HL-60 (cell line): ENCODE measurements around the gene FSTL5.

Source experiments
- DNase-seq, 2 experiments: peaks; one replicate each; pipeline ENCODE4 v3.0.0-alpha.2; 2010 to 2020; ENCODE audit warnings: low read depth in 1 of 2, low spot score in 1 of 2
- H3K27ac ChIP-seq: fragments of 250-450 bp; sonication (Bioruptor Pico); replicated peaks from 2 replicates; pipeline ENCODE4 v1.5.1; 2020; ENCODE audit warnings: mild to moderate bottlenecking, moderate library complexity
- H3K27me3 ChIP-seq: fragments of 250-450 bp; sonication (Bioruptor Pico); 2 replicates; pipeline ENCODE4 v1.5.1; 2021; ENCODE audit warnings: mild to moderate bottlenecking, moderate library complexity; ENCODE audit not compliant: insufficient read depth, poor library complexity, severe bottlenecking
- H3K4me3 ChIP-seq: replicated peaks from 2 replicates; pipeline ENCODE4 v1.5.1; 2011; ENCODE audit warnings: mild to moderate bottlenecking, control low read depth, low read length; ENCODE audit not compliant: insufficient read depth
- GABPA ChIP-seq: IDR thresholded peaks from 2 replicates; pipeline ENCODE4 v1.6.1; 2012; ENCODE audit warnings: low read depth
- POLR2AphosphoS5 ChIP-seq: IDR thresholded peaks from 2 replicates; pipeline ENCODE4 v1.6.1; 2012; ENCODE audit warnings: low read depth
- SPI1 ChIP-seq: IDR thresholded peaks from 2 replicates; pipeline ENCODE4 v1.6.1; 2012; ENCODE audit warnings: low read depth, mild to moderate bottlenecking, borderline replicate concordance
- TF ChIP-seq, protein P1 (sequence below): IDR thresholded peaks from one replicate; pipeline ENCODE4 v1.5.1; 2011; ENCODE audit warnings: low read length, control low read depth, inconsistent platforms; ENCODE audit not compliant: insufficient read depth
- TF ChIP-seq, protein P2 (sequence below): IDR thresholded peaks from 2 replicates; pipeline ENCODE4 v1.6.1; 2012; ENCODE audit warnings: low read depth; ENCODE audit not compliant: insufficient replicate concordance

FSTL5 gene

DNA sequence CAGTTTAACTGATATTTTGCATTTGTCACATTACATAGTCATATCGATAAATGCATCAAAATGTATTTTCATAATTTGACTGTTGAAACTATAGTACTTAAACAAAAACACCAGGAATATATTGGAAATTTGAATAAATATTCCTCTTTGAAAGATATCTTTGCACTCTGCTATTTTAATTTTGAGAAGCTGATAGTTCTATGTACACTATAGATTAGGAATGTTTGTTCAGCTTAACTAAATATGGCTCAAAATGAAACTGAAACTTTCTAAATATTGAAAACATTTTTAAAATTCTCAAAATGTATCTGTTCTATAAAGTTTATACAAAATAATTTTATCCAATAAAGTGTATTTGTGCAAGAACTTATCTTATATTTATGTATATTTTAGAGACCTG, 510.1 kb downstream of the FSTL5 start:
- no peaks in the 10 kb centered on the region for H3K27me3 ChIP-seq
- TF ChIP-seq GABPA, result no peak
- TF ChIP-seq POLR2AphosphoS5, result no peak
- TF ChIP-seq SPI1, result no peak
- TF ChIP-seq, protein P1, sequence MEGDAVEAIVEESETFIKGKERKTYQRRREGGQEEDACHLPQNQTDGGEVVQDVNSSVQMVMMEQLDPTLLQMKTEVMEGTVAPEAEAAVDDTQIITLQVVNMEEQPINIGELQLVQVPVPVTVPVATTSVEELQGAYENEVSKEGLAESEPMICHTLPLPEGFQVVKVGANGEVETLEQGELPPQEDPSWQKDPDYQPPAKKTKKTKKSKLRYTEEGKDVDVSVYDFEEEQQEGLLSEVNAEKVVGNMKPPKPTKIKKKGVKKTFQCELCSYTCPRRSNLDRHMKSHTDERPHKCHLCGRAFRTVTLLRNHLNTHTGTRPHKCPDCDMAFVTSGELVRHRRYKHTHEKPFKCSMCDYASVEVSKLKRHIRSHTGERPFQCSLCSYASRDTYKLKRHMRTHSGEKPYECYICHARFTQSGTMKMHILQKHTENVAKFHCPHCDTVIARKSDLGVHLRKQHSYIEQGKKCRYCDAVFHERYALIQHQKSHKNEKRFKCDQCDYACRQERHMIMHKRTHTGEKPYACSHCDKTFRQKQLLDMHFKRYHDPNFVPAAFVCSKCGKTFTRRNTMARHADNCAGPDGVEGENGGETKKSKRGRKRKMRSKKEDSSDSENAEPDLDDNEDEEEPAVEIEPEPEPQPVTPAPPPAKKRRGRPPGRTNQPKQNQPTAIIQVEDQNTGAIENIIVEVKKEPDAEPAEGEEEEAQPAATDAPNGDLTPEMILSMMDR, result no peak
- TF ChIP-seq, protein P2, sequence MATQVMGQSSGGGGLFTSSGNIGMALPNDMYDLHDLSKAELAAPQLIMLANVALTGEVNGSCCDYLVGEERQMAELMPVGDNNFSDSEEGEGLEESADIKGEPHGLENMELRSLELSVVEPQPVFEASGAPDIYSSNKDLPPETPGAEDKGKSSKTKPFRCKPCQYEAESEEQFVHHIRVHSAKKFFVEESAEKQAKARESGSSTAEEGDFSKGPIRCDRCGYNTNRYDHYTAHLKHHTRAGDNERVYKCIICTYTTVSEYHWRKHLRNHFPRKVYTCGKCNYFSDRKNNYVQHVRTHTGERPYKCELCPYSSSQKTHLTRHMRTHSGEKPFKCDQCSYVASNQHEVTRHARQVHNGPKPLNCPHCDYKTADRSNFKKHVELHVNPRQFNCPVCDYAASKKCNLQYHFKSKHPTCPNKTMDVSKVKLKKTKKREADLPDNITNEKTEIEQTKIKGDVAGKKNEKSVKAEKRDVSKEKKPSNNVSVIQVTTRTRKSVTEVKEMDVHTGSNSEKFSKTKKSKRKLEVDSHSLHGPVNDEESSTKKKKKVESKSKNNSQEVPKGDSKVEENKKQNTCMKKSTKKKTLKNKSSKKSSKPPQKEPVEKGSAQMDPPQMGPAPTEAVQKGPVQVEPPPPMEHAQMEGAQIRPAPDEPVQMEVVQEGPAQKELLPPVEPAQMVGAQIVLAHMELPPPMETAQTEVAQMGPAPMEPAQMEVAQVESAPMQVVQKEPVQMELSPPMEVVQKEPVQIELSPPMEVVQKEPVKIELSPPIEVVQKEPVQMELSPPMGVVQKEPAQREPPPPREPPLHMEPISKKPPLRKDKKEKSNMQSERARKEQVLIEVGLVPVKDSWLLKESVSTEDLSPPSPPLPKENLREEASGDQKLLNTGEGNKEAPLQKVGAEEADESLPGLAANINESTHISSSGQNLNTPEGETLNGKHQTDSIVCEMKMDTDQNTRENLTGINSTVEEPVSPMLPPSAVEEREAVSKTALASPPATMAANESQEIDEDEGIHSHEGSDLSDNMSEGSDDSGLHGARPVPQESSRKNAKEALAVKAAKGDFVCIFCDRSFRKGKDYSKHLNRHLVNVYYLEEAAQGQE, result no peak
- no peak overlapping the region for H3K27ac ChIP-seq
- DNase-seq, result no peak
- no peak overlapping the region for H3K4me3 ChIP-seq

DNA sequence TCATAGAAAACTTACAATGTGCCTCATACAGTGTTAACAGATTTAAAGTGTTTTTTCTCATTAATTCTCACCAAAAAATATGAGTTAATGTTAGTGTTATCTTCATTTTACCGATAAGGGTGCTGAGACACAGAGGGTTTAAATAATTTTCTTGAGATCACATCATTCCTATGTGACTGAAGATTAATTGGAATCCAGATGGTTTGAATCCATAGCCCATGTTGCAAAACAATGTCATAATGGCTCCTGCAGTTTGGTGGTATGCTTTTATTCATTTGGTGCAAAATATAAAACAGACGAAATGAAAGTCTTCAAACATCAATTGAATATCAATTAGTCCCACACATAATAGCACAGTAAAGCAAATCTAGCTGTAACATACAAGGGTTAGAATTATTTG, 512.2 kb downstream of the FSTL5 start:
- Histone ChIP-seq H3K27me3 (no peaks in the 10 kb centered on the region), H3K4me3 (no peak overlapping the region), H3K27ac (peak overlapping the region; percentile 81)
- no peak for DNase-seq
- TF ChIP-seq POLR2AphosphoS5 (no peak), SPI1 (no peak), GABPA (no peak)
- TF ChIP-seq, protein P1, result no peak
- TF ChIP-seq, protein P2, result no peak

DNA sequence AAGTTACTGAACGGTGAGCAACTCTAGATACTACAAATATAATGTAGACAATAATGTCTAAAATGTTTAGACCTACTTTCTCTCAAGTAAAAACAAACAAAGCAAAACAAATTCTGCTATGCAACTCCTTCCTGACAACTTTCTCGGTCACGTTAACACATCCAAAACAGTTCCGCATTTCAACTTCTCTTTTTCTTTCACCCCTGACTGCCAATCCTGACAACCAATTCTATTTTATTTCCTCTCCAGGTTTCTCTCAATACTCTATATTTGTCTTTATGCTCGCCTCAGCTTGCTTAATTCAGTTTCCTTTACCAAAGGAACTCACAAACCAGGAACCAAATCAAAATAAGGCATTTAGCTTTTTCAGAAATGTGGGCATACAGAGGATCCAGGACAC, 513.0 kb downstream of the FSTL5 start:
- Histone ChIP-seq H3K4me3 (no peak overlapping the region), H3K27ac (peak overlapping the region; percentile 81), H3K27me3 (no peaks in the 10 kb centered on the region)
- TF ChIP-seq GABPA (0 out of 2 replicates have a peak, but pooled peaks have one; percentile 11), POLR2AphosphoS5 (no peak; the same call in 1 of the 2 replicates), SPI1 (peak; percentile 99)
- peak; percentile 5 to 75 for DNase-seq

DNA sequence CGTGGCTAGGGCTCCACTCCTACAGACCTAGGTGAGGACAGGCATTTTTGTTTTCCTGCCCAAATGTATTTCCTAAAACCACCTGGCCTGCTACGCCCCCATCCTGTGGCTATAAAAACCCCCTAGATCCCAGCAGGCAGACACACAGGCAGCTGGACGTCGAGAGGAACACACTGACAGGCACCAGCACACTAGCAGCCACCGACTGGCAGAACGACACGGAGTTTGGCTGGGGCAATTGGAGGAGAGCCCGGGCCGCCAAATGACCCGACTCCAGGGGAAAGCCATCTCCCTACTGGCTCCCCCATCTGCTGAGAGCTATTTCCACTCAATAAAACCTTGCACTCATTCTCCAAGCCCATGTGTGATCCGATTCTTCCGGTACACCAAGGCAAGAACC, 516.0 kb downstream of the FSTL5 start:
- H3K27me3 ChIP-seq, result no peaks in the 10 kb centered on the region
- H3K27ac ChIP-seq, result no peak overlapping the region
- DNase-seq, result no peak
- no peak overlapping the region for H3K4me3 ChIP-seq
- no peak for TF ChIP-seq GABPA
- TF ChIP-seq SPI1, result no peak
- TF ChIP-seq, protein P1, result no peak
- no peak for TF ChIP-seq POLR2AphosphoS5
- TF ChIP-seq, protein P2, result no peak
